PC-3 (cell line): Measurements from ENCODE around the gene IFI44L.

Experiments used
- CTCF ChIP-seq: fragments of 300-600 bp; sonication (generic); conservative IDR thresholded peaks from 2 replicates; pipeline ENCODE4 v1.5.1; 2017; ENCODE audit warnings: antibody characterized with exemption, low read depth, mild to moderate bottlenecking, low read length
- EZH2 ChIP-seq: fragments of 300-600 bp; sonication (generic); IDR thresholded peaks from one replicate; pipeline ENCODE4 v1.6.1; 2017; ENCODE audit warnings: antibody characterized with exemption, mild to moderate bottlenecking, low read length; ENCODE audit not compliant: unreplicated experiment
- EZH2phosphoT487 ChIP-seq: fragments of 300-600 bp; sonication (generic); IDR thresholded peaks from 2 replicates; pipeline ENCODE4 v1.6.1; 2018; ENCODE audit warnings: mild to moderate bottlenecking, antibody characterized with exemption, low read length, borderline replicate concordance

- no peak for TF ChIP-seq CTCF
- no peak for TF ChIP-seq EZH2
- TF ChIP-seq EZH2phosphoT487, result no peak
Observed at GRCh38 chr1:78601068-78601467, 19.2 kb upstream of the IFI44L start.
